Left renal pelvis (tissue), 4 donors: ENCODE measurements around the gene DOC2A. TPM values are rescaled to one million over a fixed set of nuclear protein-coding genes. Genes with fewer than 3 reads are reported as not detected.
"Not testable (repeated sequence)": the region's sequence is repeated elsewhere in the genome, so short reads cannot be mapped to it uniquely, and the experiment has no call there.

ENCODE experiments used
- DNase-seq, 4 donors: peaks; one replicate each; pipeline ENCODE4 v3.0.0-alpha.2; 2013; ENCODE audit warnings: low read depth in 4 of 4, low spot score in 3 of 4
- polyA plus RNA-seq, 4 donors: library from polyadenylated mRNA; unstranded; fragments of 120-200 nt; gene quantifications; one replicate each; pipeline ENCODE4 v1.2.1, GENCODE V29; 2013; ENCODE audit not compliant: insufficient read length in 4 of 4

DOC2A gene
- polyA plus RNA-seq, 4 donors = 1.7 to 3.2 (median 2.6) TPM

DNA sequence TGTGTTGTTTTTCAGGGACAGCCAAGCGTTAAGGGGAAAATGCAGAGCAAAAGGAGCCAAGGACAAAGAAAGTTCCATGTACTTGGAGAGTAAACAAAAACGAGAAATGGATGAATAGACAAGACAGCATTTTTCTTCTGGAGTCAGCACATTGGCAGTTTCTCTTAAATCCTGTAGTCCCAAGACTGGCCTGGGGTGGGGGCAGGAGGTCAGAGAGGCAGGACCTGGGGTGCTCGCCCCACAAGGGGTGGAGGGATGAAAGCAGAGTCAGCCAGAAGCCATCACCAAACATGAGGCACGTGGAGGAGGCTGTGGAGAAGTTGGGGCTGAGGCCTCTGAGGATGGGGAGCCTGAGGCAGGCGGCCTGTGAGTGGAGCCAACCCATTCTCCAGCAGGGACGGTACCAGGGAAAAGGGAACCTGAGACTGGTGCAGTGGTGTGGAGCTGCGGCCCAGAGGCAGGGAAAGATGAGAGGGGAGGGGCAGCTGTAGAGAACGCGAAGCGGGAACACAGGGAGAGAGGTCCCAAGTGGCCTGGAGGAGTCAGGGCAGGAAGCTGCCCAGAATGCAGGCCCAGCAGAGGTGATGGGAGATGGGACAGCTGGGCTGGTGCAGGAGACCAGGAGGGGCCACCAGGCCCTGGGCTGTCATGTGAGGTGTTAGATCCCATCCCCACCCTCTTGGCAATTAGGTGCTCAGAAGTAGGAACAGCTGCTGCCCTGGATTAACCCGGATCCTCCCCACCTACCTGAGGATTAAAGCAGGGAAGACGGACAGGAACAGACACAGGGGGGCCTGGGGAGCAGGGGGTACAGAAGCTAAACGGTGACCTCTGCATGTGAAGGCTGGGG, 17.0 kb upstream of the DOC2A start:
- no peak for DNase-seq

DNA sequence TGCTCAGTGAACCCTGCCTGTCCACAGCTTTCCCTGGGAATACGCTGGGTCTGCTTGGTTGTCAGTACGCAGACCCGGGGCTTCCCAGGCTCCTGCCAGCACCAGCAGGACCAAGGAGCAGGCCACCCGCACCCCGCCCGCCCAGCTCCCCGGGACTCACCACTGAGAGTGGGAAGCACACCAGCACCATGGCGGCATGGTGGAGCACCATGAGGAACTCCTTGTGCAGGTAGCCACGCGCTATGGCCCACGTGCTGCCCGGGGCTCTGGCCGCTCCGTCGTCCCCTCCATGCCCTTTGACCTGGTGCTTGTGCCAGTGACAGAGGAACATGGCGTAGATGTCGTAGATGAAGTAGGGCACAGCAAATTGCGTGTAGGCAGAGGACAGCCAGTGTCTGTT, 15.6 kb upstream of the DOC2A start:
- no peak for DNase-seq

GRCh38 chr16:30025574-30025973, 14.7 kb upstream of the DOC2A start:
- DNase-seq = no peak

DNA sequence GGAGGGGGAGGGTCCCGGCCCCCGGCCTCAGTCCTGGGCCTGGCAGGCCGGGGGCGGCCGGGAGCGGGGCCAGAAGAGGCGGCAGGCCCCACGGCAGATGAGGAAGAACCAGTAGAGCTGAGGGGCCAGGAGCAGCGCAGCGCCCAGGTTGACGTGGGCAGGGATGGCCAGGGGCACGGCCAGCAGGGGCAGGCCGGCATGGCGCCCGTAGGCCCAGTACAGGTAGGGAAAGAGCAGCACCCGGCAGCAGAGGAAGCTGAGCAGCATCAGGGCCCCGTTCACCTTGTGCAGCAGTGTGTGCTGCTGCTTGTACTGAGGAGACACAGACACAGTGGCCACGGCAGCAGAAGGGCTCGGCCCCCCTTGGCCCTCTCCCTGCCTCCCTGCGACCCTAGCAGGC, 14.3 kb upstream of the DOC2A start:
- DNase-seq = no peak

DNA sequence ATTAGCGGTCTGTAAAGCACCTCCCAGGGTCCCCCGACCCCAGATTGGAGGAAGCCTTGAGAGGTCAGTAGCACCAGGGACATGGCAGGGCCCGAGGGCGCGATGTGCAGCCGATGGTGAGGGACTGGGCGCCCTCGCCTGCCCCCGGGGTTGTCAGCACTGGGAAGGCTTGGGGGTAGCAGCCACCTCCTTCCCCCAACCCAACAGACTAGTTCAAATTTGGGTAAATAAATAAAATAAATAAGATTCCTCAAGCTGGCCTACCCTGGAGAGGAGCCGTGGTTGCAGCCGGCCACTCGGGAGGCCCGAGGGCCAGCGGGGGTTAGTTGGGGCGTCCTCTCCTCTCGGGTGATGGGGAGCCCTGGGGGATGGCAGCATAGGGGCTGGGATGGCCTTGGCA, 13.6 kb upstream of the DOC2A start:
- no peak for DNase-seq

- no peak for DNase-seq
Measured at GRCh38 chr16:30023586-30023985, 12.8 kb upstream of the DOC2A start.

GRCh38 chr16:30022887-30023286, 12.1 kb upstream of the DOC2A start, which contains the start of gene C16orf92:
TSS of gene C16orf92 (plus strand) at chr16:30023198. CDS start at chr16:30023341, 143 bp downstream.
- DNase-seq = no peak

GRCh38 chr16:30018731-30019158, 7.9 kb upstream of the DOC2A start:
- DNase-seq = no peak

GRCh38 chr16:30017937-30018336, 7.1 kb upstream of the DOC2A start:
- DNase-seq = not testable (repeated sequence)

DNA sequence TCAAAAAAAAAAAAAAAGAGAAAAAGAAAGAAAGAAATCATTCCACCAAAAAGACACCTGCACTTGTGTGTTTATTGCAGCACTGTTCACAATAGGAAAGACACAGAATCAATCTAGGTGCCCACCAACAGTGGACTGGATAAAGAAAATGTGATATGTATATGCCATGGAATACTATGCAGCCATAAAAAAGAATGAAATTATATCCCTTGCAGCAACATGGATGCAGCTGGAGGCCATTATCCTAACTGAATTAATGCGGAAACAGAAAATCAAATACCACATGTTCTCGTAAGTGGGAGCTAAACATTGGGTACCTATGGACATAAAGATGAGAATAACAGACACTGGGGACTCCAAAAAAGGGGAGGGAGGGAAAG, 6.4 kb upstream of the DOC2A start:
- no peak for DNase-seq

GRCh38 chr16:30016555-30017276, 5.9 kb upstream of the DOC2A start:
- no peak for DNase-seq

DNA sequence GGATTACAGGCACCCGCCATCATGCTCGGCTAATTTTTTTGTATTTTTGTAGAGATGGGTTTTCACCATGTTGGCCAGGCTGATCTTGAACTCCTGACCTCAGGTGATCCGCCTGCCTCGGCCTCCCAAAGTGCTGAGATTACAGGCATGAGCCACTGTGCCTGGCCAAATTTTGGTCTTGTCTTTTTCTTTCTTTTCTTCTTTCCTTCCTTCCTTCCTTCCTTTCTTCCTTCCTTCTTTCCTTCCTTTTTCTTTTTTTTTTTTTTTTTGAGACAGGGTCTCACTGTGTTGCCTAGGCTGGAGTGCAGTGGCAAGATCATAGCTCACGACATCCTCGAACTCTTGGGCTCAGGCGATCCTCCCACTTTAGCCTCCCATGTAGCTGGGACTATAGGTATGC, 4.6 kb upstream of the DOC2A start:
- not testable (repeated sequence) for DNase-seq

GRCh38 chr16:30012598-30012997, 1.8 kb upstream of the DOC2A start:
- not testable (repeated sequence) for DNase-seq

- DNase-seq = no peak
Measured at GRCh38 chr16:30011714-30012504, 1.1 kb upstream of the DOC2A start.

DNA sequence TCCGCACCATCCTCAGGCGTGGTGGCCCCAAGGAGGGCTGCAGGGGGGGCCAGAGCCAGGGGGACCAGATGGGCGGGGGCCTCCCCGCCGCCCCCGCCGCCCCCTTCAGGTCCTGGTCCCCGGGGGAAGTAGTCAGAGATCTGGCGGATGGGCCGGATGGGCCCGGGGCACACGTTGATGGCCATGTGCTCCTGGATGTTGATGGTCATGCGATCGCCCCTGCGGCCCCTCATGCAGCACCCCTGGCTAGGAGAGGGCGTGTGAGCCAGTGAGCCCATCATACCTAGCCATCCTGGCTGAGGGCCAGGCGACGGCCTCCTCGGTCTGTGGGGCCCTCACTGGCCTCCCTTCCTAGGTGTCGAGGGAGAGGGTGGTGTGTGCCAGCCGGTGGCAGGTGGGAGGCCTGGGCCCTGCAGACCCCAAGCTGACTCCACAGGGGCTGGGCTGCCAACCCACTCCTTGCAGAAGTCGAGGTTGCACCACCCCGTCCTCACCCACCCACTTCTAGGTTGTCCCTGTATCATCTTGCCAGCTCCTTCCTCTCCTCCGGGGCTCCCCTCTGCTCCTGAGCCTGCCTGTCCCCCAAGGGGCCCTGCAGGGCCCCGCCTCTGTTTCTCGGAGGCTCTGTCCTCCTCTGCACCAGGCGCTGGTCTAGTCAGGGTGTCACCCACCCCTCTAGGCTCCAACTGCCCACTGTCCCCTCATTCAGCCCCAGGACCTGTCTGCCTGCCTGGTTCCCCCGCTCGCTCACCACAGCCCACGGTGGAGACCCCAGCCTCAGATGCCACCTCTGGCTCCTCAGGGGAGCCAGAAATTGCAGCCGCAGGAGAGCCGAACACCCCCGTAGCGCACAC, 610 bp downstream of the DOC2A start:
- no peak for DNase-seq

DNA sequence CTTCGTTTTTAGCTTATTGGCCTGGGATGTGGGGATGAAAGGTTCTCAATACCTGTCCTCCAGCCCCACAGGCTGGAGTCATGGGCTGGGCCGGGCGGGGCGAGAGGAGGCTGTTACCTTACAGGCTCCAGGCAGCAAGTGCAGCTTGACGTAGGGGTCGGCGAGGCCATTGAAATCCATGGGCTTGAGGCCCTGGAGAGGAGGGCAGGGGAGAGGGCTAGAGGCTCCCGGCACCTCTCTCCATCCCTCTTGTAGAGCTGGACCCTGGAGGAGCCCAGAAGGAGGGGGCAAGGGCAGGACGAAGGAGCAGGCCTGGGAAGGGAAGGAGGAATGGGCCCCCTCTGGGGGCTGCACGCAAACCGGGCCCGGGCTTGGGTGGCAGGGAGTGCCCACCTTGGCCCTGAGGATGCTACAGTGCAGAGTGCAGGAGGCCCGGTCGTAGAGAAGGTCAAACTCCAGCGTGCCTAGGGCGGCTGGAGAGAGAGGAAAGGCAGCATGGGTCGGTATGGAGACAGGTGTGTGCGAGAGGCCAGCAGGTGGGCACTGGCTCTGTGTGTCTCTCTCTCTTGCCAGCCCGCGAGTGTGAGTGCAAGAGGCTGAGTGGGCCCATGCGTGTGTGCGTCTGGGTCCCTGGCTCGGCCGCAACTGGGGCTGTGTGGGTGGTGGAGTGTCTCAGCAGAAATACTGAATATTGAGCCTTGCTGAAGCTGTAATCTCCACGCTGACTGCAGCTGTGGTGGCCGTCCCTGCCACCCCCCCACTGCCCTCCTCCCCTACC, 1.6 kb downstream of the DOC2A start:
- DNase-seq = no peak

DNA sequence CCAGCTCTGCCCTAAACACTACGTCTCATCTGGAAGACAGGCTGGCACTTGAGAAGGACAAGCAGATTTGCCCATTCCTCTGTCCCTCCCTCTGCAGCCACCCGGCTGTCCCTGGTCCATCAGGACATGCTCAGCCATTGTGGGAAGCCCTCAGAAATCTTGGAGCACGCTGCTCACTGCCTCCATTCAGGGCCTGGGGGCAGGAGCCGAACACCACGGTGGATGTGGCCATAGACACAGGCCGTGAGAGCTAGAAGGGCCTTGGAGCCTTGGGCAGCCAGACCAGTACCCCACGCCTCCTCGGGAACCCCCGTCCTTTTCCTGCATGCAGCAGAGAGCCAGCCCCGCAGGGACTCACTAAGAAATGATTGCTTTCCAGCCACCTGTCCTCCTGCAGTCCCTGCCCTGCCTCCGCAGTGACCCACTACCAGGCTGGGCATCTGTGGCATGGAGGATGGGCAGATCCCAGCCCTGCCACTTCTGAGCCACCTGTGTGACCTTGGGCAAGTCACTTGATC, 3.4 kb downstream of the DOC2A start:
- no peak for DNase-seq

DNA sequence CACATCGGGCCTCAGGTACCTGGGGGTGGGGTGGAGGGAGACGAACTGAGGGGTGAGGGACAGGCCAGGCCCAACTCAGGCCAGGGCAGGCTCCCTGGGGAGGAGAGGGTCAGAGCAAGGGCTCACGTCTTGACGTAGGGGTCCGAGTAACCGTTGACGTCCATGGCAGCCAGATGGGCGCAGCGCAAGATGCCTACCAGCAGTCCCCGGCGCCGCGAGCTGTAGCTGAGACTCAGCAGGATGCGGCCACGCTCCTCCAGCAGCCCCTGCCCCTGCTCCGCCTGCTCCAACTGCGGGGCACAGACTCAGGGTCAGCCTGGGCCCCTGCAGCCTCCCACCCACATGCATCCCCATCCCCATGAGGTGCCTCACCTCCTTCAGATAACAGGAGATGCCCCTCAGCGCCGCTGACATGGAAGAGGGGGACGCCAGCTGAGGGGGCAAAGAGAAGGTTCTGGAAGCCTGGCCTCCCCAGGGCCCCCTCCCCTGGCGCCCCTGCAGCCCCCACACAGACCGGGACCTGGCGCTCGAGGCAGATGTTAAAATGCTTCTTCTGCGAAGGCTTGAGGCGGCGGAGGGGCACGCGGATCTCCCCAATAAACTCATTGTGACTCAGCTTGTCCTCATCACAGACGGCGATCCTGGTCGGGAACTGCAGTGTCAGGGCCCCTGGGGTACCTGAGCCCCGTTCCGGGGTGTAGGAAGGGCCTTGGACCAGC, 4.0 kb downstream of the DOC2A start:
- DNase-seq = no peak

GRCh38 chr16:30006095-30006473, 4.7 kb downstream of the DOC2A start:
- no peak for DNase-seq
